Pancreas (tissue), 10 donors: ENCODE results near the gene VSIG10L. TPM values are rescaled to one million over a fixed set of nuclear protein-coding genes. Genes with fewer than 3 reads are reported as not detected.

Experiments
- ATAC-seq, 4 donors: fragments of 200-7000 bp; cut with Tn5 transposase; one replicate each; pipeline versions ENCODE4 v1.8.0 to v1.9.1; 2020; ENCODE audit warnings: mild to moderate bottlenecking in 4 of 4, moderate library complexity in 4 of 4
- DNase-seq, 6 donors: peaks; one replicate each; pipeline ENCODE4 v3.0.0-alpha.2; 2020
- FAIRE-seq: peaks from 2 replicates; lab custom pipeline; 2012; peaks lifted over from hg19 to GRCh38; lab: Jason Lieb, UNC
- H3K27ac ChIP-seq, 4 donors: fragments of 200-600 bp; sonication (generic); 1 replicate in 3 of 4; 2 replicates in 1 of 4; pipeline versions ENCODE4 v1.5.0 to v1.8.0; 2020
- H3K27me3 ChIP-seq, 4 donors: fragments of 200-600 bp; one replicate each; pipeline ENCODE4 v1.8.0; 2021
- H3K36me3 ChIP-seq, 3 donors: fragments of 200-600 bp; sonication (generic) in 1 of 3; one replicate each; pipeline versions ENCODE4 v1.5.0 to v1.8.0; 2020 to 2021
- H3K4me1 ChIP-seq, 3 donors: fragments of 200-600 bp; one replicate each; pipeline ENCODE4 v1.8.0; 2021
- H3K4me3 ChIP-seq, 4 donors: fragments of 200-600 bp; sonication (generic) in 2 of 4; one replicate each; pipeline versions ENCODE4 v1.5.0 to v1.8.0; 2020 to 2021
- H3K9me3 ChIP-seq, 4 donors: fragments of 200-600 bp; one replicate each; pipeline ENCODE4 v1.8.0; 2021
- CTCF ChIP-seq, 4 donors: fragments of 200-600 bp; sonication (generic) in 3 of 4; IDR thresholded peaks; one replicate each; pipeline versions ENCODE4 v1.5.0 to v1.8.0; 2021; ENCODE audit warnings: antibody characterized with exemption in 4 of 4
- WGBS, 2 donors: extraction: QIAGEN DNeasy Blood & Tissue Kit; methylation state at CpG; one replicate each; pipeline ENCODE4 v1.1.7; 2013; 5-methylcytosine and 5-hydroxymethylcytosine counted together
- intact Hi-C, 3 donors: fragments of 100-400 bp; cut with DNase I; formaldehyde crosslinking; loops; one replicate each; pipeline versions ENCODE4 v1.11.1 to v1.14.2; 2022
- polyA plus RNA-seq, 2 donors: library from polyadenylated mRNA; stranded (reverse); fragments of 200-250 nt; gene quantifications; one replicate each; pipeline ENCODE4 v1.2.3, GENCODE V29; 2013
- total RNA-seq, 6 donors: library from RNA; stranded (reverse); fragmentation: NEBNext Ultra II Directional in 4 of 6; extraction: Animal tissue kit (Norgen Biotek cat#: 25700) in 4 of 6; gene quantifications; one replicate each; pipeline versions ENCODE4 v1.2.1 to v1.2.4, GENCODE V29; 2021 to 2023
- donor health status: healthy with polysubstance abuse.
- donor health status: DM: no; HTN: no; CAD: no; lungs with moderate emphysema.
- donor health status: DM: no; HTN: no; CAD: no.
- donor health status: control.
- donor health status: control.
- donor health status: Bipolar disorder and iron deficiency.
- donor health status: DM: yes; HTN: yes; CAD: no.
- donor health status: DM: no; HTN: no; CAD: no.
- donor health status: DM: no; HTN: no; CAD: no.
- donor health status: DM: yes; HTN: yes; CAD: no.

Gene VSIG10L
- total and polyA plus RNA-seq, 8 donors, result 0.16 to 1.1 (median 0.37) TPM; not detected in 1

GRCh38 chr19:51368366-51369282, 26.7 kb upstream of the VSIG10L start, which contains the start of gene CLDND2:
CLDND2 (minus strand) TSS chr19:51369003; CDS start chr19:51368577, 426 bp downstream.
- Histone ChIP-seq H3K4me3 (peak within 1 kb of the TSS; percentile 49 to 81 (median 59)), H3K27ac (peak within 1 kb of the TSS; percentile 9 to 97 (median 96)), H3K9me3 (no peaks in the 10 kb centered on the region), H3K4me1 (peaks cover 3 to 6% (median 5%) of the 10 kb centered on the region in 3 donors), H3K36me3 (no peaks in the 10 kb centered on the region), H3K27me3 (no peaks in the 10 kb centered on the region)
- intact Hi-C loops, result no loop called here
- 69 to 70% methylated on average over 22 to 23 of the region's 23 CpGs for WGBS, 2 donors
- no peak for ATAC-seq
- peak in 2 of 6 donors; percentile 16 to 38 for DNase-seq
- TF ChIP-seq CTCF (IDR thresholded peaks at IDR 0.05), result no peak
- no peak for FAIRE-seq

GRCh38 chr19:51367565-51368365, 25.8 kb upstream of the VSIG10L start:
- WGBS, 2 donors, result 1% methylated on average over 55 to 64 of the region's 64 CpGs

GRCh38 chr19:51367255-51367564, 25.3 kb upstream of the VSIG10L start:
- peaks cover 3 to 6% (median 5%) of the 10 kb centered on the region in 3 donors for H3K4me1 ChIP-seq
- peak in 3 of 6 donors; percentile 63 to 84 (median 67) for DNase-seq
- H3K27me3 ChIP-seq, result no peaks in the 10 kb centered on the region
- H3K27ac ChIP-seq, result peak overlapping the region; percentile 93 to 97 (median 96)
- WGBS, 2 donors, result 0% methylated on average over 10 to 15 of the region's 15 CpGs
- peak in 3 of 4 donors; percentile 0 for ATAC-seq
- intact Hi-C loops, result no loop called here
- peak overlapping the region; percentile 48 to 81 (median 59) for H3K4me3 ChIP-seq
- FAIRE-seq, result no peak
- no peak for TF ChIP-seq CTCF (IDR thresholded peaks at IDR 0.05)
- H3K36me3 ChIP-seq, result no peaks in the 10 kb centered on the region
- no peaks in the 10 kb centered on the region for H3K9me3 ChIP-seq

More at GRCh38 chr19:51367565-51368365, 25.8 kb upstream of the VSIG10L start:
- FAIRE-seq, result peak; percentile 83
- intact Hi-C loops, result no loop called here
- TF ChIP-seq CTCF (IDR thresholded peaks at IDR 0.05), result no peak
- Histone ChIP-seq H3K4me1 (peaks cover 3 to 6% (median 5%) of the 10 kb centered on the region in 3 donors), H3K9me3 (no peaks in the 10 kb centered on the region), H3K27ac (peak overlapping the region; percentile 93 to 97 (median 96)), H3K36me3 (no peaks in the 10 kb centered on the region), H3K4me3 (peak overlapping the region; percentile 49 to 81 (median 59)), H3K27me3 (no peaks in the 10 kb centered on the region)
- peak; percentile 98 to 100 (median 99) for DNase-seq
- ATAC-seq, result peak; percentile 86 to 91 (median 88)

- Histone ChIP-seq H3K27me3 (no peaks in the 10 kb centered on the region), H3K36me3 (no peaks in the 10 kb centered on the region), H3K27ac (peak overlapping the region; percentile 93 to 97 (median 96)), H3K4me3 (peak overlapping the region; percentile 48 to 81 (median 59)), H3K9me3 (no peaks in the 10 kb centered on the region), H3K4me1 (peaks cover 3 to 6% (median 5%) of the 10 kb centered on the region in 3 donors)
- WGBS, 2 donors, result 0 to 1% methylated on average over 53 to 54 of the region's 54 CpGs
- ATAC-seq (peak; percentile 80 to 88 (median 84)), DNase-seq (peak; percentile 92 to 99 (median 98)), FAIRE-seq (no peak)
- intact Hi-C loops, result no loop called here
- TF ChIP-seq CTCF (IDR thresholded peaks at IDR 0.05), result no peak
Observed at GRCh38 chr19:51366389-51367254, 24.7 kb upstream of the VSIG10L start.
